ENCODE results near the gene THSD7B.

Gene THSD7B

GRCh38 chr2:136738044-136738443, 27.3 kb upstream of the THSD7B start:
- TF ChIP-seq TCF12 (IDR thresholded peaks at IDR 0.05; ENCODE audit: low read depth): no peak

GRCh38 chr2:136741471-136741870, 23.9 kb upstream of the THSD7B start:
- TF ChIP-seq FOXM1 (IDR thresholded peaks at IDR 0.05; ENCODE audit: borderline replicate concordance, low read depth) (no peak), TAF1 (IDR thresholded peaks at IDR 0.05; ENCODE audit: low read depth) (no peak), CREB1 (IDR thresholded peaks at IDR 0.05; ENCODE audit: low read depth) (no peak), RAD21 (IDR thresholded peaks at IDR 0.05; ENCODE audit: low read depth) (no peak), EGR1 (IDR thresholded peaks at IDR 0.05) (no peak), REST (IDR thresholded peaks at IDR 0.05; ENCODE audit: low read depth) (no peak), EP300 (IDR thresholded peaks at IDR 0.05; ENCODE audit: borderline replicate concordance) (no peak), USF1 (IDR thresholded peaks at IDR 0.05) (no peak), TEAD4 (IDR thresholded peaks at IDR 0.05) (no peak), NFIC (IDR thresholded peaks at IDR 0.05) (no peak)

GRCh38 chr2:136750065-136750464, 15.3 kb upstream of the THSD7B start:
- no peak for TF ChIP-seq CEBPB (IDR thresholded peaks at IDR 0.05)
- no peak for TF ChIP-seq CREB1 (IDR thresholded peaks at IDR 0.05; ENCODE audit: low read depth)
- no peak for TF ChIP-seq YY1 (IDR thresholded peaks at IDR 0.05; ENCODE audit: low read depth)

- no peak for TF ChIP-seq TEAD4 (IDR thresholded peaks at IDR 0.05)
- TF ChIP-seq USF1 (IDR thresholded peaks at IDR 0.05): no peak
Observed at GRCh38 chr2:136751406-136751805, 13.9 kb upstream of the THSD7B start.

GRCh38 chr2:136764452-136765255, 691 bp upstream of the THSD7B start:
- TF ChIP-seq TEAD4 (IDR thresholded peaks at IDR 0.05): no peak
- TF ChIP-seq NFIC (IDR thresholded peaks at IDR 0.05): no peak
- TF ChIP-seq FOXM1 (IDR thresholded peaks at IDR 0.05; ENCODE audit: borderline replicate concordance, low read depth): no peak
- TF ChIP-seq MAX (IDR thresholded peaks at IDR 0.05): peak; percentile 74

- TF ChIP-seq TEAD4 (IDR thresholded peaks at IDR 0.05) (no peak), MAX (IDR thresholded peaks at IDR 0.05) (no peak), YY1 (IDR thresholded peaks at IDR 0.05; ENCODE audit: low read depth) (no peak), USF1 (IDR thresholded peaks at IDR 0.05) (no peak), TAF1 (IDR thresholded peaks at IDR 0.05; ENCODE audit: low read depth) (no peak), TCF12 (IDR thresholded peaks at IDR 0.05; ENCODE audit: low read depth) (no peak), FOXM1 (IDR thresholded peaks at IDR 0.05; ENCODE audit: borderline replicate concordance, low read depth) (no peak), CEBPB (IDR thresholded peaks at IDR 0.05) (no peak), ZBTB7A (IDR thresholded peaks at IDR 0.05; ENCODE audit: low read depth) (no peak), NFIC (IDR thresholded peaks at IDR 0.05) (no peak), CREB1 (IDR thresholded peaks at IDR 0.05; ENCODE audit: low read depth) (no peak), EP300 (IDR thresholded peaks at IDR 0.05; ENCODE audit: borderline replicate concordance) (no peak), EGR1 (IDR thresholded peaks at IDR 0.05) (no peak)
Observed at GRCh38 chr2:136766073-136766404, 694 bp downstream of the THSD7B start.

GRCh38 chr2:136767030-136767429, 1.7 kb downstream of the THSD7B start:
- TF ChIP-seq CEBPB (IDR thresholded peaks at IDR 0.05): no peak
- TF ChIP-seq CREB1 (IDR thresholded peaks at IDR 0.05; ENCODE audit: low read depth): no peak
- TF ChIP-seq RAD21 (IDR thresholded peaks at IDR 0.05; ENCODE audit: low read depth): no peak
- TF ChIP-seq USF1 (IDR thresholded peaks at IDR 0.05): no peak
- no peak for TF ChIP-seq EP300 (IDR thresholded peaks at IDR 0.05; ENCODE audit: borderline replicate concordance)
- no peak for TF ChIP-seq MAX (IDR thresholded peaks at IDR 0.05)
- no peak for TF ChIP-seq TAF1 (IDR thresholded peaks at IDR 0.05; ENCODE audit: low read depth)
- no peak for TF ChIP-seq EGR1 (IDR thresholded peaks at IDR 0.05)
- no peak for TF ChIP-seq NFIC (IDR thresholded peaks at IDR 0.05)
- TF ChIP-seq YY1 (IDR thresholded peaks at IDR 0.05; ENCODE audit: low read depth): no peak
- no peak for TF ChIP-seq TEAD4 (IDR thresholded peaks at IDR 0.05)
- no peak for TF ChIP-seq ZBTB7A (IDR thresholded peaks at IDR 0.05; ENCODE audit: low read depth)
- TF ChIP-seq TCF12 (IDR thresholded peaks at IDR 0.05; ENCODE audit: low read depth): no peak
- no peak for TF ChIP-seq FOXM1 (IDR thresholded peaks at IDR 0.05; ENCODE audit: borderline replicate concordance, low read depth)
